HG03432 (cell line): Measurements from ENCODE around the gene FAM83D.

Experiments used
- ATAC-seq: cut with Tn5 transposase; IDR thresholded peaks from one replicate; pipeline ENCODE4 v1.9.1; 2021; ENCODE audit warnings: mild to moderate bottlenecking, moderate library complexity; ENCODE audit not compliant: unreplicated experiment

Gene FAM83D, protein sequence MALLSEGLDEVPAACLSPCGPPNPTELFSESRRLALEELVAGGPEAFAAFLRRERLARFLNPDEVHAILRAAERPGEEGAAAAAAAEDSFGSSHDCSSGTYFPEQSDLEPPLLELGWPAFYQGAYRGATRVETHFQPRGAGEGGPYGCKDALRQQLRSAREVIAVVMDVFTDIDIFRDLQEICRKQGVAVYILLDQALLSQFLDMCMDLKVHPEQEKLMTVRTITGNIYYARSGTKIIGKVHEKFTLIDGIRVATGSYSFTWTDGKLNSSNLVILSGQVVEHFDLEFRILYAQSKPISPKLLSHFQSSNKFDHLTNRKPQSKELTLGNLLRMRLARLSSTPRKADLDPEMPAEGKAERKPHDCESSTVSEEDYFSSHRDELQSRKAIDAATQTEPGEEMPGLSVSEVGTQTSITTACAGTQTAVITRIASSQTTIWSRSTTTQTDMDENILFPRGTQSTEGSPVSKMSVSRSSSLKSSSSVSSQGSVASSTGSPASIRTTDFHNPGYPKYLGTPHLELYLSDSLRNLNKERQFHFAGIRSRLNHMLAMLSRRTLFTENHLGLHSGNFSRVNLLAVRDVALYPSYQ

GRCh38 chr20:38926142-38926933 lies at the start of gene FAM83D:
Gene FAM83D (plus strand): TSS chr20:38926417. CDS start chr20:38926443, 26 bp downstream.
- ATAC-seq, result peak; percentile 95

DNA sequence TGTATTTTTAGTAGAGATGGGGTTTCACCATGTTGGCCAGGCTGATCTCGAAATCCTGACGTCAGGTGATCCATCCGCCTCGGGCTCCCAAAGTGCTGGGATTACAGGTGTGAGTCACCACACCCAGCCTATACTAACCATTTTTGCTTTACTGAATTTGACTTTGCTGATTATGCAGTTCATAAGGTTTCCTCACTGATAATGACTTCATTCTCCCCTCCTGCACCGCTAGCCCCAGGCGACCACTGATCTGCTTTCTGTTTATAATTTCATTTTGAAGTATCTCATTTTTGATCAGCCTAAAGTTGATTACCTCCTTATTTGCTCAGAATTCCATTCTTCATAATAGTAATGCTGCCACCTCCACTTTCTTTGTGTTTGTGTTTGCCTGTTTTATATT lies 48.7 kb upstream of the FAM83D start:
- no peak for ATAC-seq

- no peak for ATAC-seq
Measured at GRCh38 chr20:38878866-38879265, 47.4 kb upstream of the FAM83D start.

- no peak for ATAC-seq
Measured at GRCh38 chr20:38880952-38881735, 45.1 kb upstream of the FAM83D start.

- no peak for ATAC-seq
Measured at GRCh38 chr20:38881806-38882440, 44.3 kb upstream of the FAM83D start.

DNA sequence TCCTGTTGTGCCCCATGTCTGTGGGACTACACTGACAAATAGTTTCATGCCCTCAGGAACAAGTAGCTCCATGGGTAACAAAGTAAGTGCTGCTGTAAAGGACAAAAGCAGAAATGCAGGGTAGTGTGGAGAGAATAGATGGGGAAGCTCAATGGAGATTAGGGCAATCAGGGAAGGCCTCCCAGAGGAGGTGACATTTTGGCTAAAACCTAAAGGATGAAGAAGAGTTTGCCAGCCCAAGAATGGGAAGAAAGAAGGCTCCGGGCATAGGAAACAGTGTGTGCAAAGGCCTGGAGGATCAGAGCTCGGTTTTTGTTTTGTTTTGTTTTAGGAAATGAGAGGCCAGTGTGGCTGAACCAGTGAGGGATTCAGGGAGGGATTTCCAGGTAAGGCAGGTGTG lies 43.6 kb upstream of the FAM83D start:
- no peak for ATAC-seq

- ATAC-seq, result no peak
Measured at GRCh38 chr20:38883081-38883980, 42.9 kb upstream of the FAM83D start.

DNA sequence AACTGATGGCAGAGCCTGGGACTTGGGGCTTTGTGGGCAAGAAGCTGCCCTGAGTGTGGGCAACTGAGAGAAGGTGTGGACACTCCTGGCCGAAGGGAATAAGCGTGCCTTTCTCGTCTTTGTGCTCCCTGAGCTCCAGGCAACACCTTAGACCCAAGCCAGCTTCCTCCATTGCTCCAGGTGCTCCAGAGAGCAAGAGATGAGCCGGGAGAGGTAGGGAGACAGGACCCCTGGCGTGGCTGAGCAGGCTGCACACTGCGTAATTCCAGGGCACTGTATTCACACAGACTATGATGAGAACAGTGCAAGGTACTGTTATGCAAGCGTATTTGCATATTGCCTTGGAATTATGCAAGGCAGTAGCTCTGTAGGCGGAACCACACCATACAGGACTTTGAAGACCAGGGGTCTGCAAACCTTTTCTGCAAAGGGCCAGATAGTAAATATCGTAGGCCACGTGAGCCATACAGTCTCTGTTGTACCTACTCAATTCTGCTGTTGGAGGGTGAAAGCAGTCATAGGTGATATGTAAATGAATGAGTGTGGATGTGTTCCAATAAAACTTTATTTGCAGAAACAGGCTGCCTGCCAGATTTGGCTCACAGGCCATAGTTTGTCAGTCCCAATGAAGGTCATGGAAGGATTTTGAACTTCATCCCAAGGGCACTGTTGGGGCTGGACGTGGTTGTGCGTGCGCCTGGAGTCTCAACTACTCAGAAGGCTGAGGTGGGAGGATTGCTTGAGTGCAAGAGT lies 42.1 kb upstream of the FAM83D start:
- no peak for ATAC-seq

DNA sequence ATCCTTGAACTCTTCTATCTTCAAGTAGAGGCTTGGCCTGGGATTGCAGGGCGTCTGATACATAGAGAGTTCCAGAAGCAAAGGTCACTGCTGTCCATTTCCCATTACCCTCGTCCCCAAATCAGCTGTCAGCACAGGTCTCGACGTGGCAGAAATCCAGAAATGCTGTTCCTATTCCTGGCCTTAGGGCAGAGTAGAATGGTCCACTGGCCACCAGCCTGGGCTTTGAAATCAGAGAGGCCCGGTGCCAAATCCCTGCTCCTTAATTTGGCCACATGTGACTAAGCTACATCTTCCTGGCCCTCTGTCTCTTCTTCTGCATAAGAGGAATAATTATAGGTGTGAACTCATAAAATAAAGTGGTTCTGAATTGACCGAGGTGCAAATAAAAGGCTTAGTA lies 40.9 kb upstream of the FAM83D start:
- no peak for ATAC-seq

GRCh38 chr20:38888059-38888831 lies 38.0 kb upstream of the FAM83D start:
- ATAC-seq, result no peak

GRCh38 chr20:38889050-38889449 lies 37.2 kb upstream of the FAM83D start:
- no peak for ATAC-seq

GRCh38 chr20:38889792-38890496 lies 36.3 kb upstream of the FAM83D start:
- no peak for ATAC-seq

GRCh38 chr20:38890497-38890818 lies 35.8 kb upstream of the FAM83D start:
- ATAC-seq, result no peak

GRCh38 chr20:38892091-38892981 lies 33.9 kb upstream of the FAM83D start:
- ATAC-seq, result peak; percentile 62

GRCh38 chr20:38893056-38893564 lies 33.1 kb upstream of the FAM83D start:
- ATAC-seq, result no peak

- peak; percentile 55 for ATAC-seq
Measured at GRCh38 chr20:38893565-38894090, 32.6 kb upstream of the FAM83D start.
